B cell (primary cell): ENCODE results near the gene PLPP7.

Experiments used
- CTCF ChIP-seq: fragments of 200-600 bp; IDR thresholded peaks from one replicate; pipeline ENCODE4 v1.8.0; 2022; ENCODE audit warnings: antibody characterized with exemption, mild to moderate bottlenecking
- EZH2 ChIP-seq: IDR thresholded peaks from 2 replicates; pipeline ENCODE4 v1.6.1; 2012; ENCODE audit warnings: borderline replicate concordance, low read depth, mild to moderate bottlenecking, moderate library complexity, low read length; ENCODE audit not compliant: insufficient read depth, poor library complexity, severe bottlenecking

GRCh38 chr9:131312246-131312645, 22.7 kb downstream of the PLPP7 start:
- TF ChIP-seq CTCF (no peak), EZH2 (no peak)
